ENCODE measurements around the gene CTNNA3.

Gene CTNNA3

DNA sequence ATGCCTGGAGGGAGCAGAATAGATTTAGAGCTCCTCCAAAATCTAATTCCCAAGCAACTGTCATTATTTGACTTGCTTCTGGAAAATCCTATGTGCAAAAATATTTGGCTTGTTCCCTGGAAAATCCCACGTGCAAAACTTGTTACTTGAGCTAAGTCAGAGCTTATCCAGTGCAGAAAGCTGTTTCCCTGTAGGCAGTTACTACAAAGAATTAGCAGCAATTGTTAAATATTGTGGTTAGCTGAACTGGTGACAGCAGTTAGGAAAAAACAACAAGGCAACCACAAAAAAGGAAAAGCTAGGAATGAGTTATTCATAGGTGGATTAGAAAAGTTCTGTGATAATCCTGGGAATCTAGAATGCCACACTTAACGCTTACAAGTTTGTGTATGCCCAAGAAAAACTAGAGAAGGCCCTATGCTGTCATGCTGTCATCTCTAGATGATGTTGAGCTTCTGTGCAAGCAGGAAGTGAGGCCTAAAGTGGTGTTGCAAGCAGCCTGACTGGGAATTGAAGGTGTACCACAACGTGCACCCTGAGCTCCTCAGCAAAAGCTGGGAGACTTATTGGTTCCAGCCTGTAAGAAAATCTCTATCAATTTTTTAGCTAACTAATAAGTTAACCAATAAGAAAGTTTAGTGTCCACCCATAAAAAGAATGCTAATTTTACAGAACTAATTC is 1508.8 kb downstream of the CTNNA3 start:
- no peak for DNase-seq

DNA sequence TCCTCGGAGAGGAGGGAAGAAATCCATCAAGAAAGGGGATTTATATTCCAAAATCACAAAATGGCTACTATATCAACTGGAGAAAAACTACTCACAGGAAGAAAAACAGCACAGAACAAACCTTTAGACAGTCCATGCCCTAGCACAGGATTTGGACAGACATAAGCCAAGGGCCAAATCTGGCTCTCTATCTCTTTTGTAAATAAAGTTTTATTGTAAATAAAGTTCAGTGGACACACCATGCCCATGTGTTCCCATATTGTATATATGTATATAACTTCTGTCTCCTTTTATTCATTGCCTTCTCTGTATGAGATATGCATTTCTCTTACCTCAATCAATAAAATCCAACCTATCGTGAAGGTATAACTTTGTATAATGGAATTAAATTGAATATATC is 1513.0 kb downstream of the CTNNA3 start:
- no peak for DNase-seq

DNA sequence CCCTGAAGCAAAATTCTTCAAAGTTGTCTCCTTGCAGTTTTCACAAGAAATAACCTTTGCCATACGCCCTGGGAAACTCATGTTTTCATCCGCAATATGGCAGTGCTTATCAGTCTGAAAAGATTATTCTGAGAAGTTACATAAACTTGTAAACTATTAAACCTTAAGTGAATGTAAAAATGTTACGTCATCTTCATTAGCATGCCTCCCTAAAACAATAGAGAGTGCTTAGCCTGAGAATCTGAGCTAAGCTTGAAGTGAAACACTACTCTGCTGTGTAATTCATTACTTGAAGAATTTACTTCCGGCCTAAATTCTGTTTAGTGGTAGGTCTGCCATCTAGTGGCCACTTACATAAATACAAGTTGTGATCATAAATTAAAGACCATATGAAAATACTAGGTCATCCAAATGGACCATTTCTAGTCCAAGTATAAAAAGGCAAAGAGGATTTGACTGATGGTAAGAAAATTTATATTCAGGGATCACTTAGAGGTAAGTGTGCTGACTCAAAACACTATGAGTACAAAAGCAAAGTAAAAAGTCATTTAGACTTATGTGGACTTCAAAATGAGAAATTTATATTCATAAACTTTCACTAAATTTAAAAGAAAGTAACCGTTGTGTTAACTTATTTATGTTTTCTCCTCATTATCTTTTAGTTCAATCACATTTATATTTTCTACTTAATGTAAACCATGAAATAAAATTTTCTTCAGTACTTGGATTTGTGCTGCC is 1515.2 kb downstream of the CTNNA3 start:
- no peak for DNase-seq

DNA sequence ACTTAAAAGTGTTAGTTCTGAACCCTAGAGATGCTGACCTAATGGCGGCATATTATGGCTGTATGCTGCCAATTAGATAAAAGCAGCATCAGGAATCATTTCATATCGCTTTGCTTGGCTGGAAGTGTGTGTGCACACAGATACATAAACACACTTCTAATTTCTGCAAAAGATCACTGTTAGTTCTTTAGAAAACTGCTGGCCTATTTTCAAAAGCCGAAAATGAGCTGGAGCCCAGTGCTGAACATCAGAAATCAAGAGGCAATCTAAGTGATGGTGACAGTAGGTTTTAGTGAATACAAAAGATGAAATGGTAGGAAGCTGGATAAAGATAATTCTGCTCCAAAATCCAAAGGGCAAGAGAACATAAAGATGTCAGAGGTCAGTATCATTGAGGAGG is 1516.0 kb downstream of the CTNNA3 start:
- no peak for DNase-seq

DNA sequence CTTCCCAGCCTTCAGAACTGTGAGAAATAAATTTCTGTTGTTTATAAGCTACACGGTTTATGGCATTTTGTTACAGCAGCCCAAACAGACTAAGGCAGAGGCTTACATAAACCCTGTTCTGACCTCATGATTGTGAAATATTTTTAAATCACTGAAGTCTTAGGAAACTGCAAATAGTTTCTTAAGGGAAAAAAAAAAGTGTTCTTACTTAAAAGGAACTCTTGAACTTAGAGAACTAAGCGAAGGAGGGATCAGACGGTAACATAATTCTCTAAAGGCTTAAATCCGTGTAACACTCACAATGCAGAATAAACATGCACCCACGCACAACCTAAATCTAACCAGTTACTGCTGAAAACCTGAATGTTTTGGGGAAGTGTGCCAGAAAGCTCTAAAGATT is 1519.2 kb downstream of the CTNNA3 start:
- DNase-seq, result no peak

DNA sequence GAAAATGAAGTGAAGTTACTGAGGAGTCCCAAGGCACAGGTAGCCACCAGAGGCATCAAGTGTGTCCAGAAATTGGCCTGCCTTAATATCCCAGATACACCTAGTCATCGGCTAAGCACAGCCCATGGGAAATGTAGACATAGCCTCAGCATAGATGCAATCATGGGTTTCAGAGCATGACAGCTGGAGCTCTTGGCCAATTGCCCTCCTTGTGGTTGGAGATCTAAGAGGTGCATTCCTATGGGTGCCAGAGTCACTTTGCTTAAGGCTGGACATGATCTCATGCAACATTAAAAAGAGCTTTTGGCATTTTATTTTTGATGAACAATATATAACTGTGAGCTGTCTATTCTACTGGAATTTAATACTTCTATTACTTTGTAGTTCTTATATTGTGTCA is 1528.2 kb downstream of the CTNNA3 start:
- no peak for DNase-seq

DNA sequence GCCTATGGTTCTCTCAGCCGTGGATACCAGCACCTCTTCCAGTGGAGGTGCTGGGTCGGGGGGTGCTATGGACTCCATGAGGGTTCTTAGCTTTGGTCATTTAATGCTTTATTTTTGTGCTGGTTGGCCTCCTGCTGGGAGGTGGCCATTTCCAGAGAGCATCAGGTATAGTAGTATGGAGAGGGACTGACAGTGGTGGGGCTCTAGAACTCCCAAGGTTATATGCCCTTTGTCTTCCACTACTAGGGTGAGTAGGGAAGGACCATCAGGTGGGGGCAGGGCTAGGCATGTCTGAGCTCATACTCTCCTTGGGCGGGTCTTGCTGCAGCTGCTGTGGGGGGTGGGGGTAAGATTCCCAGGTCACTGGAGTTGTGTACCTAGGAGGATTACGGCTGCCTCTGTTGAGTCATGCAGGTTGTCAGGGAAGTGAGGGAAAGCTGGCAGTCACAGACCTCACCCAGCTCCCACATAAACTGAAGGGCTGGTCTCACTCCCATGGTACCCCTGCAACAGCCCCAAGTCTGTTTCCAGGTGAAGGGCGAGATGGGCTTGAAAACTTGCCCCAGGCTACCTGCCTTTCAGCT is 1533.3 kb downstream of the CTNNA3 start:
- no peak for DNase-seq

DNA sequence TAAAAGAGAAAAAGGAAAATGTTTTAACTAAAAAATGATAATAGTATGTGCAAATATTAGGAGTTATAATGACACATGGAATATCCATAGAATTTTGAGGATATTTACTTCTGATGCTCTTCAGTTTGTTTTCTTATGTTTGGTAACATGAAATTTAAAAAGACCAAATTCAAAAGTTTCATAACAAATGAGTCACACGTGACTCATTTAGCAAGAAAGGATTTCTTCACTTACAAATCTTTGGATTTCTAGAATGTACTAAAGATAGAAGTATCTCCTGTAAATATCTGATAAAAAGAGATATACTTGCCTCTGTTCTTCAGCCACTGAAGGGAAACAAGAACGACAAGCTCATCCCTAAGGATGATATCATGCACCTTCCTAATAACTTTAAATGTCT is 1544.6 kb downstream of the CTNNA3 start:
- DNase-seq, result no peak

DNA sequence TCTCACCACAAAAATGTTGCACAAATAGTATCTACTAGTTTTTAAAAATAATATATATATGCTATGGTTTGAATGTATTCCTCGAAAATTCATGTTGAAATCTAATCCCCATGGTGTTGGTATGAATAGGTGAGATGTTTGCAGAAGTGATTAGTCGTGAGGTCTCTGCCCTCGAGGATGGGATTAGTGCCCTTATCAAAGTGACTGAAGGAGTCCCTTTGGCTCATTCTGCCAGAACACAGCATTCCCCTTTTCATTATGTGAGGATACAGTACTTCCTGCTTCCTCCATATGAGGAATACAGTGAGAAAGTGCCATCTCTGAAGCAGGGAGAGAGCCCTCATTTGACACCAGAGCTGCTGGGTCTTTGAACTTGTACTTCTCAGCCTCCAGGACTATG is 1547.7 kb downstream of the CTNNA3 start:
- no peak for DNase-seq

DNA sequence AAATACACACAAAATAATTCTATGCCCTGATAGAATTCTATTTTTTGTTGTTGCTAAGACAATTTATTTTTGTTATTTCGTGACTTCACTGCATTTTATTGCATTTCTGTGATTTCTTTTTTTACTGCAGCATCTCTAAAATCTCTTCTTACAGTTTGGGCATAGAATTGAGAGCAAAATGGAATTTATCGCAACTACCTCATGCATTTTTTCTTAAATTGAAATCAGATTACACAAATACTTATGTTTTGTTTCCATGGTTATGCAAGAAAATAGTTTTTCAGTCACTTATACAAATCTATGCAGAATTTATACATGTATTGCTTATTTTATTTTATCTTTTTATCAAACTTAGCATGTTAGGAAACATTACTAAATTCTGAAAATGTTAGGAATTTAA is 1552.0 kb downstream of the CTNNA3 start:
- no peak for DNase-seq

DNA sequence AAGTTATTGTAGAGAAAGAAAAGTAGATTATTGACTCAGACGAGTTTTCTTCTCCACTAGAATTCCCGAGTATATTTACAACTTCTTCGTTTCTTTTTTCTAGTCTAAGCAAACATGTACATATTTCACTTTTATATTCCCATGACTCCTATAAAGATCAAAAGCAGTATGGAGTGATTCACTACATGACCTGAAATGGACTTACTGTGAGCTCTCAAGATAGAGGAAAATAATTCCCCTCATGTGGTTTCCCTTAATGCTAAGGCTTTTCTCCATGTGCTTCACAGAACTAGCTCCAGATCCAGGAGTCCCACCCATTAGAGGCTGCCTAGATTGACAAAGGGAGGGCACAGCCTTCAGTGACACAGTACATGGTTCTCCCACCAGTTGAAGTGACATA is 1593.2 kb downstream of the CTNNA3 start:
- no peak for DNase-seq

DNA sequence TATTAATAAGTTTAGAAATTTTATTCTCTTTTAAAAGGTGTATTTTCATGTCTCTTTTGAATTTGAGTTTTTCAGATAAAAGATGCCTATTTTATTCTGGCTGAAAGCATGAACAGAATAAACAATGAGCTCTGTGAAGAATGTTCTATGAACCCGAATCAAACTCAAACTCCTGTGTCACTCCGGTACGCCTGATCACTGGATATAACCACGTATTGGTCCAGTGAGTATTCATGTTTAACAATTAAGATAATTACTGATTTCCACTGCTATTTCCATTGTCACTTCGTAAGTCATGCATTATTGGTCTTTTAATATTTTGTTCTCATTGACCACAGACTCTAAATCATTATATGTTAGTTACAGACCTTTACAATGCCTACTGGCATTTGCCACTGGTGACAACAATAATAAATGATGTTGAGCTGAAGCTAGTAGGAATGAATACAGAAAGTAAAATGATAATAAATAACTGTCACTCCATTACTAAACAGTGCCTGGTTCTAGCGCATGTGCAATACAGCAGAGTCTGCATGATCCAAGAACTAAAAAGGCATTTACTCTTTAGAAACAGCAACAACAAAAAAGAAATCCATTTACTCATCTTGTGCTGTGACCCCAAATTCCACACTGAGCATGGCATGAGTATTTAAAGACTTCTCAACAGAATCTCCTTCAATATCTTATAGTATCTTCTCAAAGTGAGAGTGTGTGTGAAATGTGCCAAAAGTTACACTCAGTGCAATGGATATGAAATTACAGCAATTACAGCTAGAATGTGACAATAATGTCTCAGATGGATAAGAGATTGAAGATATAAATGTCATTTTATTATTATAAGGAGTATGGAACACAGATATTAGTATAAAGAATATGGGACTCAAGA is 1597.2 kb downstream of the CTNNA3 start:
- no peak for DNase-seq

DNA sequence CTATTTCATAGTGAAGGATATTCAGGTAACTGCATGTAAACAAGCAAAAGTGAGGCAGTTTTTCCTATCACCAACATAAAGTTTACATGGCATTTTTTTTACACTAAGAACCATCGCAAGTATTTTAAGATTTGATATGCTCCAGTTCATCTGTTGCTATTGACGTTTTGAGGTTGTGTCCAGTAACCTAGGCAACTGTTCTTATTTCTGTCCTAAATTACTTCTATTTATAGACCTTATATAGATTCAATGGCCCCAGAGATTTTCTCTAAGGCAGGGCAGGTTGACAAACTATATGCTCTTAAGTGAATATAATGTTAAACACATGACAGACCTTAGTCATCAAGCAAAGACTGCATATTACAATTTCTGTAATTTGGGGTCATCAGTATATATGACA is 1600.4 kb downstream of the CTNNA3 start:
- DNase-seq, result no peak

DNA sequence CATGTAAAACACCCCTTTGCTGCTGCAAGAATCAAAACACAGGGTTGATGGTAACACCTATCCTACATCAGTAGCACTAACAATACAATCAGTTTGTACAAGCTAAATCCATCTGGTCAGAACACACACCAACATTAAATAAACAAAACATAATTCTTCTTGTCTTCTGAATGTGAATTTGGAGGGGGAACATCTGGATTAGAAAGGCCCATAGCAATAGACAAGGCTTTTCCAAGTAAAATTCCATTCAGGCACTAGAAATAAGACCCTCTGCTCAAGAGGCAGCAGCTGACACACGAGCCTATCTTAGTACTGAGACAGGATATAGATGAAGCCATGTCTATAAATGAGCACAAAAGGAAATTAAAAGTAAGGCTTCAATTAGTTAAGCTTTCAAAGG is 1610.1 kb downstream of the CTNNA3 start:
- no peak for DNase-seq

DNA sequence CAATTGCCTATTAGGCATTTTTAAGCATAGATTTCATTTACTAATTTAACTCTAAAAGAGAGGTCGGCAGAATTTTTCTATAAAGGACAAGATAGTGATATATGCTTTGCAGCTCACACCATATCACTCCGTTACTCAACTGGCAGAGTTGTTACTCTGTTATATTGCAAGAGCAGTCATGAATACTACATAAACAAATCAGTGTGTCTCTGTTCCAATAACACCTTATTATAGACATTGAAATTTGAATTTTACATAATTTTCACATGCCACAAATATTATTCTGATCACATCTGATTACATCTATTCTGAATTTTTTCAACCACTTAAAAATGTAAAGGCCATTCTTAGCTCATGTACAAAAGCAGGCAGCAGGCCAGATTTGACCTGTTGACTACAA is 1624.1 kb downstream of the CTNNA3 start:
- DNase-seq, result no peak

DNA sequence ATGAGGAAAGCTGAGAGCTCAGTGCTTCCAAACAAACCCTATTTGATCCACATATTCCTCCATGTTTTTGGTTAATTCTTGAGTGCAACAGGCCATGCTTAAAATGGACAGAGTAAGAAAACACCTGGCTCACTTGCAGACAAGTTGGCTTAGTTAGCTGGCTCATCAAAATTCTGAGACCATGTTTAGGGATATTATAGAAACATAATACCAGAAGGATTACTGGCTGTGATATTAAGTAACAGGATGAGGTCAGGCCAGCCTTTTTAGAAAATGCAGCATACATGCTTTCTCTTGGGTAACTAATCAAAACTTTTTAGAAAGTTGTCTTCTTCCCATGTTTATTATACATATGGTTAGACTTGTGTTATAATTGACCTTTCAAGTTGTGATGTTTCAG is 1637.4 kb downstream of the CTNNA3 start:
- DNase-seq, result no peak

DNA sequence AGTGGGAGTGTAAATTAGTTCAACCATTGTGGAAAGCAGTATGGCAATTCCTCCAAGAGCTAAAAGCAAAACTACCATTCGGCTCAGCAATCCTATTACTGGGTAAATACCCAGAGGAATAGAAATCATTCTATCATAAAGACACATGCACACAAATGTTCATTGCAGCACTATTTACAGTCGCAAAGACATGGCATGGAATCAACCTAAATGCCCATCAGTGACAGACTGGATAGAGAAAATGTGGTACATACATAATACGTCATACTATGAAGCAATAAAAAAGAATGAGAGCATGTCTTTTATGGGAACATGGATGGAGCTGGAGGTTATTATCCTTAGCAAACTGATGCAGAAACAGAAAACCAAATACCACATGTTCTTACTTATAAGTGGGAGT is 1646.7 kb downstream of the CTNNA3 start:
- DNase-seq, result no peak

DNA sequence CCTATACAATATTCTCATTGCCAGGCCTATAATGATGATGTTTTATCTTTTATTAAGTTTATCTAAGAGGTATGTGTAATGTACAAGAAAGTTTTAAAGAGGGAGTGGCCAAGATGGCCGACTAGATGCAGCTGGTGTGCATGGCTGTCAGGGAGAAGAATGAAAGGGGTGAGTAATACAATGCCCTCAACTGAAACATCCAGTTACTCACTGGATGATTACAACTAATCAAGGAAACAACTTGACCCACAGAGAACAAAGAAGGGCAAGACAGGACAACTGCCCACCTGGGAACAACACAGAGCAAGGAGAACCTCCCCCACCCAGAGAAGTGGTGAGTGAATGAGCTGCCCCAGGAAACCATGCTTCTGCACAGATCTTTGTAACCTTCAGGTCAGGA is 1650.1 kb downstream of the CTNNA3 start:
- DNase-seq, result no peak

DNA sequence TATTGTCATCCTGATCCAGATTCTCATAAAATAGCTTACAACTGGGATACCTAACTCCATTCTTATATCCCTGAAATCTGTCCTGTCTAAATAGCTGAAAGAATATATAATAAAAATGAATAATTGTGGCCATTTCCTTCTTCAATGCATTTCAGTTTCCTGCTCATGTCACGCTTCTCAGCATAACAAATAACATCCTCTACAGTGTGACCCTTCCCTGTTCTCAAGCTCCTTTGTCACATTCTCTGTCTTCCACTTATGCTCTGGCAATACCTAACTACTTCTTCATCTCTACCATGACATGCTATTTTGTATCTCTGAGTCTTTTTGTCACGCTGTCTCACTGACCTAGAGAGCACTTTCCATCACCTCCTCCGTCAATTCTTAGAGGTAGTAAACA is 1654.2 kb downstream of the CTNNA3 start:
- DNase-seq, result no peak

DNA sequence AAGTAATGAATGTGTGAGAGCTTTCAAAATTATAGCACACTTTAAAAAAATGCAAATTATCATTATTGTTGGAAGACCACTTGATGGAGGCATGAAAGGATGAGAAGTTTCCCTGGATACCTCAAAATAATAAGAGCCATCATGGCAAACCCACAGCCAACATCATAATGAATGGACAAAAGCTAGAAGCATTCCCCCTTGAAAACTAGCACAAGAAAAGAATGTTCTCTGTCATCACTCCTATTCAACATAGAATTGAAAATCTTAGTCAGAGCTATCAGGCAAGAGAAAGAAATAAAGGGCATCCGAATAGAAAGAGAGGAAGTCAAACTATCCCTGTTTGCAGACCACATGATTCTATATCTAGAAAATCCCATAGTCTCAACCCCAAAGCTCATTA is 1657.4 kb downstream of the CTNNA3 start:
- DNase-seq, result no peak

DNA sequence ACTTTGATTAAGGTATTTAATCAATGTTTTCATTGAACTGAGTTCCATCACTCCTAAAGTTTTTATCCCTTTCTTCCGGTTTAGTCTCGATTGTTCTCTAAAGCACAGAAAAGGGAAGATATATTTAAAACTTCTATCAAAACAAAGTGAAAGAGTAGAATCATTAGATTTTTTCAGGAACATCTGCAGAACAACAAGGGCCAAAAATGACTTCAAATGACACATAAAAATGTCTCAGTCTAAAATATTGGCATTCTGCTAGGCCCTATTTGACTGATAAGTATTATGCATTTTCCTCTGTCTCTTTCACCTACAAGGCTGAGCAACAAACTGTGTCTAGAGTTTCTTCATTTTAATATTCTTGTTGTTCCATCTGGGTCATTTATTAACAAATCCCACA is 1669.7 kb downstream of the CTNNA3 start:
- no peak for DNase-seq

DNA sequence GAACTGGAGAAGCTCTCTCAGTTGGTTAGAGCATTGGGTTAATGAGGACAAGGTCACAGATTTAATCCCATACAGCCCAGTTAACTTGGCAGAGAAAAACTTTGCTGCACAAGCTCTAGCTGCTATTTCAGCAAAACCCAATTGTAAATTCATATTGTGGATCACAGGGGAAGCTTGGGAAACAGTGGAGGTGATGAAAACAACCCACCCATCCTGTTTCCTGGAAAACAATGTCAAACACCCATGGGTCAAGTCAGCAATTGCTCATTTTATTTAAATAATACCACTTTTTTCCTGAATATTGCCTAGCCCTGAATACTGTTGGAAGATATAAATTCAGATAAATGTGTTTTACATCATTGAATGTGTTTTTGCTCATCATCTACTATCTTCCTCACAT is 1670.8 kb downstream of the CTNNA3 start:
- no peak for DNase-seq

DNA sequence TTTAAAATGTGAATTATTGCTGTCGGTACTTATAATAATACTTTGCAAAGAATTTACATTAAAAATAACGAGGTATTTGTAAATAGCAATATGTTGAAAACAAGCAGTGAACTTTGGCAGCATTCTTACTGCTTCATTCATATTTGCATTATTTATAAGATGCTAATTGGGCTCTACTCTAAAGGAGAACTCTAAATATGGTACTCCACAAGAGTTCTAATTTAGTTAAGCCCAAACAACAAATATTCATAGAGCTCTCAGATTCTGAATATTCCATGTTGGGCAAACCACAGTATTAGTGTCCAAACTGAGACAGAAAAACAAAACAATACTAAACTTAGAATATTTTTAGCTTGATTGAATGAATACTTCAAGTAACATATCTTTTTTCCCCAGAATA is 1674.6 kb downstream of the CTNNA3 start:
- DNase-seq, result no peak

DNA sequence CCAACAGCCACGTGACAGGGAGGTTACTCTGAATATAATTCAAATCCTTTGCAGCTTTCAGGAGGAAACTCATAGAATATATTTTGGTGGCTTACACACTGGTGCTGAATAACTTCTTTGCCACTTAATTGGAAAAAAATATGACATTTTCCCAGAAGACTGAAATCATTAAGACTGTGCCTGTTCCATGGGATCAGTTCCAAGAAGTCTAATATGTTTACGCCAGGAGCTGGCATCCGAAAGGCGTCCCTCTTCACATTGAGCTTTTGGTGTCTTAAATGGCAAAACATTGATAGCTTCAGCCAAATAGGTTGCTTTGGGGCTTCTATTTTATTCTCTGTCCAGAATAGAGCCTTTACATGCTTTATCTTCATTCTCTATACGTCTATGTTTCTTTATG is 1687.8 kb downstream of the CTNNA3 start:
- no peak for DNase-seq

All from T1000 (cell line).